ENCODE data around the gene GRPEL1. TPM values are rescaled to one million over a fixed set of nuclear protein-coding genes. Genes with fewer than 3 reads are reported as not detected.

GRPEL1 gene
- total and polyA plus RNA-seq, 9 of the 15 experiments (the other 6 are each of a cell fraction or from before 2014, with no cell fraction given), result 43.4 to 192 (median 86.6) TPM

- no peak for TF ChIP-seq BDP1 (IDR thresholded peaks at IDR 0.05; ENCODE audit: insufficient read depth, insufficient read length)
- no peak for TF ChIP-seq KLF1 (tag; IDR thresholded peaks at IDR 0.05)
- TF ChIP-seq SIRT6 (IDR thresholded peaks at IDR 0.05; ENCODE audit: low read depth, low read length), result no peak
Measured at GRCh38 chr4:7115557-7116340, 47.9 kb upstream of the GRPEL1 start (continued).

GRCh38 chr4:7112656-7113055 is 44.8 kb upstream of the GRPEL1 start:
- Histone ChIP-seq H3K27ac (ENCODE audit: extremely low read depth, low read depth, low read length) (no peak overlapping the region), H3K79me2 (ENCODE audit: control insufficient read depth, insufficient read depth, low read length) (no peaks in the 10 kb centered on the region), H3K4me2 (ENCODE audit: insufficient read depth, low read length) (no peak overlapping the region), H2AFZ (ENCODE audit: low read depth, low read length) (no peak overlapping the region), H3K9ac (ENCODE audit: insufficient read depth in 1 of 2, low read depth in 2 of 2, low read length in 2 of 2) (no peak overlapping the region), H3K9me3 (replicated peaks; ENCODE audit: control insufficient read depth, insufficient read depth, low read depth, low read length) (no peaks in the 10 kb centered on the region), H3K36me3 (ENCODE audit: control insufficient read depth, insufficient read depth, low read length) (no peaks in the 10 kb centered on the region), H4K20me1 (replicated peaks; ENCODE audit: control insufficient read depth, insufficient read depth, low read length) (0 out of 2 replicates have a peak, but pooled peaks cover 3% of the 10 kb centered on the region), H3K27me3 (ENCODE audit: control insufficient read depth in 2 of 2, insufficient read depth in 2 of 2, low read length in 2 of 2) (peaks cover 16 to 71% of the 10 kb centered on the region in 2 experiments), H3K4me1 (replicated peaks in 1 of 2; ENCODE audit: control insufficient read depth in 2 of 2, insufficient read depth in 2 of 2, low read length in 2 of 2) (peaks cover 0 to 3% of the 10 kb centered on the region in 2 experiments; a peak in 1 of 5 replicates), H3K9me1 (ENCODE audit: control insufficient read depth, insufficient read depth, low read length) (no peaks in the 10 kb centered on the region), H3K4me3 (no peak overlapping the region)
- FAIRE-seq (no peak), DNase-seq (ENCODE audit: extremely low read depth in 1 of 4, low spot score in 3 of 4) (no peak), ATAC-seq (no peak)
- no TSS peak for BruUV-seq (replicated peaks)
- in situ Hi-C loops (cut with MboI) (no loop called here), intact Hi-C loops (cut with micrococcal nuclease) (no loop called here)
- WGBS (ENCODE audit: insufficient coverage, low coverage, missing lambda C conversion rate), result 5% methylated on average over 8 of the region's 9 CpGs
- CTCF ChIA-PET (ENCODE audit: low intra/inter-chr PET ratio), result no interaction called here
- POLR2A ChIA-PET, result interaction anchor here (0.7 to 1.2 kb wide), 3 partner anchors 8 to 713 kb away, joined by 3 to 5 read pairs (median 4); no protein-coding TSS in a partner anchor
- no peak for TF ChIP-seq ZNF785 (CRISPR knock-in tag; IDR thresholded peaks at IDR 0.05)
- TF ChIP-seq SLC30A9 (CRISPR knock-in tag; IDR thresholded peaks at IDR 0.05), result no peak
- TF ChIP-seq XRCC5 (IDR thresholded peaks at IDR 0.05; ENCODE audit: low read depth, low read length), result no peak
- TF ChIP-seq ZNF586 (CRISPR knock-in tag; conservative IDR thresholded peaks at IDR 0.05), result no peak
- TF ChIP-seq MGA (IDR thresholded peaks at IDR 0.05), result no peak
- no peak for TF ChIP-seq FUS (optimal IDR thresholded peaks at IDR 0.05; ENCODE audit: low read depth, low read length)

All from K562 (cell line).